Measurements from ENCODE around the gene CA14. TPM values are rescaled to one million over a fixed set of nuclear protein-coding genes. Genes with fewer than 3 reads are reported as not detected.
A peak's percentile ranks its signal among the peaks of the same experiment; 100 is the strongest.
"Not testable (repeated sequence)": the region's sequence is repeated elsewhere in the genome, so short reads cannot be mapped to it uniquely, and the experiment has no call there.

The CA14 gene
- 2.4 TPM for total RNA-seq

GRCh38 chr1:150257624-150258585 lies at the start of gene CA14:
TSS of gene CA14 (plus strand) at chr1:150257774. CDS start at chr1:150258129, 355 bp downstream.
- no peak for DNase-seq (ENCODE audit: low spot score)

DNA sequence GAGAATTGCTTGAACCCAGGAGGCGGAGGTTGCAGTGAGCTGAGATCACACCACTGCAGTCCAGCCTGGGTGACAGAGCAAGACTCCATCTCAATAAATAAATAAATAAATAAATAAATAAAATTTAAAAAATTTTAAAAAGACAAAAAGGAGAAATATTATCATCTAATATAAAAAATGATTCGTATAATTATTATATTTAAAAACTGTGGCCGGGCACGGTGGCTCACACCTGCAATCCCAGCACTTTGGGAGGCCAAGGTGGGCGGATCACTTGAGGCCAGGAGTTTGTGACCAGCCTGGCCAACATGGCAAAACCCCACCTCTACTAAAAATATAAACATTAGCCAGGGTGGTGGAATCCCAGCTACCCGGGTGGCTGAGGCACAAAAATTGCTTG lies 49.1 kb upstream of the CA14 start:
- not testable (repeated sequence) for DNase-seq (ENCODE audit: low spot score)

GRCh38 chr1:150210091-150210490 lies 47.5 kb upstream of the CA14 start:
- no peak for DNase-seq (ENCODE audit: low spot score)

DNA sequence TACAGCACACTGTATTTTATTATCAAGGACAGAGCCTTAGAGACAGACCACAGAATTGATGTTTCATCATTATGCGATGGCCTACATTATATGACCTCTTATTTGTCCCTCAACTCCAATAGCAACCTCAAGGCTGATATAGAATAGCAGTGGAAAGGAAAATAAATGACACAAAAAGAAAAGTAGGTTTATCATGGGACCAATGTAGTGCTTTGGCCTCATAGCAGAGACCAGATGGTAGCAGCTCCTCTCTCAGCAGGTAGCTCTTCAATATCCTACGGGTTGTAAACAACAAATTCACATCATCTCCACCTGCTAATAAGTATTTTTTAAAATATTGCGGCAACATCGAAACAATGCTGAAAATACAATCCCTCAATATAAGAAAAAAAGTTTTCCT lies 46.9 kb upstream of the CA14 start:
- DNase-seq (ENCODE audit: low spot score), result no peak

DNA sequence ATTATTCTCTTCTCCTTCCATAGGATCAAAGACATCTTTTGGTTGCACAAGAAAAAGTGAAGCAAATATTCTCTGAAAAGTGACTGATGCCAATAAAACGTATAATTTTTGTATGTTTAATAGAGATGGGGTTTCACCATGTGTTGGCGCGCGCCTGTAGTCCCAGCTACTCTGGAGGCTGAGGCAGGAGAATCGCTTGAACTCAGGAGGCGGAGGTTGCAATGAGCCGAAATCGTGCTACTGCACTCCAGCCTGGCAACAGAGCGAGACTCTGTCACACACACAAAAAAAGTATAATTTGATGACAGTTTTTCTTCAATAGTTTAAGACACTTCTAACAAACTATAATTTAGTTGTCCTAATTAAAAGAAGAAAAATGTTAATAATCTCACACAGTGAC lies 45.5 kb upstream of the CA14 start:
- no peak for DNase-seq (ENCODE audit: low spot score)

- peak; percentile 95 for DNase-seq (ENCODE audit: low spot score)
Measured at GRCh38 chr1:150213170-150214098, 44.1 kb upstream of the CA14 start.

DNA sequence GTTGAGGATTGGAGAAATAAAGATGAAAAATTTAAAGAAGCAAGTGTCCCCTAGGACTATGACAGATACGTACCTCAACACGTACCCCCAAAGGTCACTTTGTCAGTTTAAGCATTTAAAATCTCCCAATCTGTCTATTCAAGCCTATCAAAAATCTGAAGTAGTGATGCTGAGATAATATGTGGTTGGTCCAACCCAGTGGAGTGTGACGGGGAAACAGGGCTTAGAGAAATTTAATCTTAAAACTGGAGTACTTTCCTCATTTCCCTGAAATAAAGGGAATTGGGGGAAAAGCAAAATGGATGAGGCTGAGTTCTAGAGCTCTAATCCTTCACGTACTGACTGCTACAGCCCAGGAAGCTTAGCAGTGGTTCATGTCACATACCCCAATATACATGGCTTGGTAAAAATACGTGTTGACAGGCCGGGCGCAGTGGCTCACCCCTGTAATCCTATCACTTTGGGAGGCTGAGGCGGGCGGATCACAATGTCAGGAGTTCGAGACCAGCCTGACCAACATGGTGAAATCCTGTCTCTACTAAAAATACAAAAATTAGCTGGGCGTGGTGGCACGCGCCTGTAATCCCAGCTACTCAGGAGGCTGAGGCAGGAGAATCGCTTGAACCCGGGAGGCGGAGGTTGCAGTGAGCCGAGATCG lies 43.3 kb upstream of the CA14 start:
- DNase-seq (ENCODE audit: low spot score), result not testable (repeated sequence)

DNA sequence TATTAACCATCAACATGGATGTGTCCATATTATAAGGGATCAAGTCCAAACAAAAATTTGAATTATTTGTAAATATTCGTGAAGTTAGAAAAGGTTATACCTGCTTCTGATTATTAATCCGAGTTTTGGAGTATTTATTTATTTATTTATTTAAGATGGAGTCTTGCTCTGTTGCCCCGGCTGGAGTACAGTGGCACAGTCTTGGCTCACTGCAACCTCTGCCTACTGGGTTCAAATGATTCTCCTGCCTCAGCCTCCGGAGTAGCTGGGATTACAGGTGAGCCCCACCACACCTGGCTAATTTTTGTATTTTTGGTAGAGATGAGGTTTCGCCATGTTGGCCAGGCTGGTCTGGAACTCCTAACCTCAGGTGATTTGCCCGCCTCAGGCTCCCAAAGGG lies 41.7 kb upstream of the CA14 start:
- not testable (repeated sequence) for DNase-seq (ENCODE audit: low spot score)

DNA sequence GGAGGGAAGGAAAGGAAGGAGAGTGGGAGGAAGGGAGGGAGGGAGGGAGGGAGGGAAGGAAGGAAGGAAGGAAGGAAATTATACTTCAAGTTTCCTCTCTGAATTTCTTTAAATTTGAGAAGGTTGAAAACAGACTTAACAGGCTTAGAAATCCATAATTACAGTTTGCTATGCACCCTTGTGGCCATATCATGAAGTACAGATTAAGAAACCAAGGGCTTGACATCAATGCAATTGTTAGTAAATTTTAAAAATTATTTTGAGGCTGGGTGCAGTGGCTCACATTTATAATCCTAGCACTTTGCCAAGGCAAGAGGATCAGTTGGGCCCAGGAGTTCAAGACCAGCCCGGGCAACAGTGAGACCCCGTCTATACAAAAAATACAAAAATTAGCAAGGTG lies 36.0 kb upstream of the CA14 start:
- no peak for DNase-seq (ENCODE audit: low spot score)

GRCh38 chr1:150224983-150225382 lies 32.6 kb upstream of the CA14 start:
- no peak for DNase-seq (ENCODE audit: low spot score)

DNA sequence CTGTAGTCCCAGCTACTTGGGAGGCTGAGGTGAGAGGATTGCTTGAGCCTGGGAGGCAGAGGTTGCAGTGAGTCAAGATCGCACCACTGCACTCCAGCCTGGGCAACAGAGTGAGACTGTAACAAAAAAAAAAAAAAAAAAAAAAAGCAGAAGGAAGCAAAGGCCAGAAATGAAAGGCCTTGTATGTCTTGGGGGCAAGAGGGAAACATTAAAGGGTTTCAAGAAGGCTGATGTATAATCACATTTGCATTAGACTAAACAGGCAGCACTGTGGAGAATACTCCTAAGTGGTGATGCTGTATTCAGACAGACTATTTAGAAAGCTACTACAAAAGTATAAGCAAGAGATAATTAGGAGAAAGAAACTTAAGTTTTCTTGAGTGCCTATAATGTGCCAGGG lies 32.0 kb upstream of the CA14 start:
- DNase-seq (ENCODE audit: low spot score), result no peak

- DNase-seq (ENCODE audit: low spot score), result no peak
Measured at GRCh38 chr1:150226486-150226885, 31.1 kb upstream of the CA14 start.

DNA sequence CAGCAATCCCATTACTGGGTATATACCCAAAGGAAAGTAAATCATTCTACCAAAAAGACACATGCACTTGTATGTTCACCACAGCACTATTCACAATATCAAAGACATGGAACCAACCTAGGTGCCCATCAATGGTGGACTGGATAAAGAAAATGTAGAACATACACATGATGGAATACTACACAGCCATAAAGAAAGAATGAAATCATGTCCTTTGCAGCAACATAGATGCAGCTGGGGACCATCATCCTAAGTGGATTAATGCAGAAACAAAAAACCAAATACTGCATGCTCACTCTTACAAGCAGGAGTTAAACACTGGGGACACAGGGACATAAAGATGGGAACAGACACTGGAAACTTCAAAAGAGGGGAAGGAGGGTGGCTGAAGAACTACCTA lies 30.3 kb upstream of the CA14 start:
- DNase-seq (ENCODE audit: low spot score), result no peak

DNA sequence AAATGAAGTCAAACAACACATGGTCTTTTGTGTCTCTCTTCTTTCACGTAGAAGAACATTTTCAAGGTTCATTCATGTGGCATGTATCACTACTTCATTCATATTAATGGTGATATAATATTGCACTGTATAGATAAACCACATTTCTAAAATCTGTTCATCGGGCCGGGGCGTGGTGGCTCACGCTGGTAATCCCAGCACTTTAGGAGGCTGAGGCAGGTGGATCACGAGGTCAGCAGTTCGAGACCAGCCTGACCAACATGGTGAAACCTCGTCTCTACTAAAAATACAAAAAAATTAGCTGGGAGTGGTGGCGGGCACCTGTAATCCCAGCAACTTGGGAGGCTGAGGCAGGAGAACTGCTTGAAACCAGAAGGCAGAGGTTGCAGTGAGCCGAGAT lies 29.3 kb upstream of the CA14 start:
- not testable (repeated sequence) for DNase-seq (ENCODE audit: low spot score)

DNA sequence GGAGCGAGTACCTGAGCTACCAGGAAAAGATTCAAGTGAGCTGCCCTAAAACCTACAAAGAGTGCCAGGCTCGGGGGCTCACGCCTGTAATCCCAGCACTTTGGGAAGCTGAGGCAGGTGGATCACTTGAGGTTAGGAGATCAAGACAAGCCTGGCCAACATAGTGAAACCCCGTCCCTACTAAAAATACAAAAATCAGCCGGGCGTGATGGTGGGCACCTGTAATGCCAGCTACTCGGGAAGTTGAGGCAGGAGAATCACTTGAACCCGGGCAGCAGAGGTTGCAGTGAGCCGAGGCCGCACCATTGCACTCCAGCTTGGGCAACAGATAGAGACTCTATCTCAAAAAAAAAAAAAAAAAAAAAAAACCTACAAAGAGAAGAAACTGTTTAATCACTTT lies 24.7 kb upstream of the CA14 start:
- DNase-seq (ENCODE audit: low spot score), result not testable (repeated sequence)

DNA sequence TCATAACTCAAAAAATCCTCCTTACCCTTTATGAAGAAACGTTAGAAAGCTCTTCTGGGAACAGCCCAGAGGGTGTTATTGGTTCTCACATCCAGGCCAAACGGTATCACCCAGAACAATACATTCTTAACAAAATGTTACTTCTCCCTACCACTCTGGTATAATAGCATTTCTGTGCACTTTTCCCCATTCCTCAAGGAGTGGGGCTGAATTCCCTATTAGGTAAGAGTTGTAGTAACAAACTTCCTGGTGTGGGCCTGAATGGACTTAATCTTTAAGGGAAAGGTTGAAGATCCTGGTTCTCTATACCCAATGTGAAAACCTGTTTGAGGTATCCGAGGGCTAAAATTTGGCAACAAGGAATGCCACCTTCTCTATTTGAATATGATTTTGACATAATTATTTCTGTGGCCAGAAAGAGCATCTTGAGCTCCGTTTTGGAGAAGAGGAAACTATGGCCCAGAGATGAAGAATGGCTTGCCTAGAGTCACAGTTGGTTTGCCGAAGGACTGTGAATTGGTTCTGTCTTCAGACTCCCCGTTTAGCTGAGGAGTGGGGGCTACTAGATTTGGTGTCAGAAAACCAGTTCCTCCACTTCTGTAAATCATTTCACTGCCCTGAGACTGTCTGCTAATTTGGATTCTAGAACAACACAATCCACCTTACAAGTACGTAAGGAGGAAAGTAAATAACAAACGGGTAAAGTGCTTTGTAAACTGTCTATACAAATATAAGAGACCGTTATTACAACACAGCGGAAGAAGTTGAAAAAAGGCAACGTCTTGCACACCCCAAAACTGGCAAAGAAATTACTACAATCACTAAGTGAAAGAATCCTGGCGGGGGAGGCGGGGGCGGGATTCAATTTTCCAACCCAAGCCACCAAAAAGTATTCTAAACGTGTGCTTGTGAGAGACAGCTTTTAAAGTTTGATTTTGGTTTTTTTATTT lies 23.9 kb upstream of the CA14 start:
- no peak for DNase-seq (ENCODE audit: low spot score)

DNA sequence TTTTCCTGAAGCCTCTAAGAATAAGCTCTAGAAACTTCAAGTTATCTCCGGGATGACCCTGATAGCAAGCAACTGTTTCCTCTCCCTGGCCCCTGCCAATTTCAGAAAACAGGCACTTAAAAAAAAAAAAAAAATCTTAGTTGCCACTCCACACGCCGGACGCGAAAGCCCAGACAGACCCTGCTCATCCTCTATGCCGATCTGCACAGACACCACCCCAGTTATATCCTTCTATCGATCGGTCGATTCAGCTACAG lies 23.3 kb upstream of the CA14 start:
- no peak for DNase-seq (ENCODE audit: low spot score)

- DNase-seq (ENCODE audit: low spot score), result peak; percentile 69
Measured at GRCh38 chr1:150234566-150235293, 22.8 kb upstream of the CA14 start.

GRCh38 chr1:150235294-150235851 lies 22.2 kb upstream of the CA14 start:
- no peak for DNase-seq (ENCODE audit: low spot score)

All from mucosa of gallbladder (tissue), 1 donor.